Effector memory CD8-positive, alpha-beta T cell (primary cell): ENCODE data around the gene LRCOL1.

ENCODE experiments used
- ATAC-seq: fragments of 150-1000 bp; cut with Tn5 transposase; replicated peaks from 2 replicates; pipeline ENCODE4 v1.10.0; 2021; ENCODE audit warnings: mild to moderate bottlenecking, moderate library complexity
- DNase-seq, 3 experiments: peaks; one replicate each; pipeline ENCODE4 v3.0.0; 2021
- H3K27ac Mint-ChIP-seq, 2 donors: one replicate each; pipeline ENCODE4 v1.8.0; 2022; ENCODE audit warnings: mild to moderate bottlenecking in 2 of 2, mixed read lengths in 2 of 2, moderate library complexity in 2 of 2
- H3K27me3 Mint-ChIP-seq, 2 donors: one replicate each; pipeline ENCODE4 v1.8.0; 2022; ENCODE audit warnings: mixed read lengths in 2 of 2
- H3K36me3 Mint-ChIP-seq: one replicate; pipeline ENCODE4 v1.8.0; 2022; ENCODE audit warnings: mild to moderate bottlenecking, moderate library complexity, mixed read lengths; ENCODE audit not compliant: insufficient read depth
- H3K4me1 Mint-ChIP-seq, 2 donors: one replicate each; pipeline ENCODE4 v1.8.0; 2022; ENCODE audit warnings: low read depth in 2 of 2, mixed read lengths in 2 of 2
- H3K4me3 Mint-ChIP-seq, 2 donors: one replicate each; pipeline ENCODE4 v1.8.0; 2022; ENCODE audit warnings: mild to moderate bottlenecking in 2 of 2, mixed read lengths in 2 of 2, moderate library complexity in 2 of 2
- H3K9me3 Mint-ChIP-seq, 2 donors: one replicate each; pipeline ENCODE4 v1.8.0; 2022; ENCODE audit warnings: mixed read lengths in 2 of 2

Gene LRCOL1

DNA sequence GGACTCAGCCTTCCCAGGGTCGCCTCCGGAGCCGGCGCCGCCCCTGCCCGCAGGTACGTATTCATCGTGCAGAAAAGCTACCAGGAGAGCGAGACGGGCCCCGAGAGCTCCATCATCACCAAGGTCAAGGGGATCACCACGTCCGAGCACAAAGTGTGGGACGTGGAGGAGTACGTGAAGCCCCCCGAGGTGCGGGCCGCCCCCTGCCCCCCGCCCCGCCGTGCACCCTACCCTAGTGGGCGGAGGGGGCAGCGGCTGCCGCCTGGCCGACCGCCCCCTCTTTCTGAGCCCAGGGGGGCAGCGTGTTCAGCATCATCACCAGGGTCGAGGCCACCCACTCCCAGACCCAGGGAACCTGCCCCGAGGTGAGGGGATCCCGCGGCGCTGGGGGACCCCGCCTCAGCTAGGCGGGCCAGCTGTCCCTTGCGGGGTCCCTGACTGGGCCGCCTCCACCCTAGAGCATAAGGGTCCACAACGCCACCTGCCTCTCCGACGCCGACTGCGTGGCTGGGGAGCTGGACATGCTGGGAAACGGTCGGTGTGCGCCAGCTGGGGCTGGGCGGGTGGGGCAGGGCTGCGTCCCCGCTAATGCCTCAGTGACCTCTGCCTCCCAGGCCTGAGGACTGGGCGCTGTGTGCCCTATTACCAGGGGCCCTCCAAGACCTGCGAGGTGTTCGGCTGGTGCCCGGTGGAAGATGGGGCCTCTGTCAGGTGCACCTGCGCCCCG, 9.2 kb upstream of the LRCOL1 start:
- H3K27ac Mint-ChIP-seq: no peak overlapping the region
- peaks cover 31 to 39% of the 10 kb centered on the region in 2 donors for H3K27me3 Mint-ChIP-seq
- no peaks in the 10 kb centered on the region for H3K36me3 Mint-ChIP-seq
- H3K4me1 Mint-ChIP-seq: peaks cover 11 to 16% of the 10 kb centered on the region in 2 donors
- no peak overlapping the region for H3K4me3 Mint-ChIP-seq
- no peak for ATAC-seq
- DNase-seq: no peak
- no peaks in the 10 kb centered on the region for H3K9me3 Mint-ChIP-seq

DNA sequence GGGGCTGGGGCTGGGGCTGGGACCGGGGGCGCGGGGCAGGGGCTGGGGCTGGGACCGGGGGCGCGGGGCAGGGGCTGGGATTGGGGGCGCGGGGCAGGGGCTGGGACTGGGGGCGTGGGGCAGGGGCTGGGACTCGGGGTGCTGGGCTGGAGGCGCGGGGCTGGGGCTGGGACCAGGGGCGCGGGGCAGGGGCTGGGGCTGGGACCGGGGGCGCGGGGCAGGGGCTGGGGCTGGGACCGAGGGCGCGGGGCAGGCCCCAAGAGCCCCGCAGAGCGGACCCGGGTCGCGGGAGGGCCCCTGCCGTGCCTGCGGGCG, 8.6 kb upstream of the LRCOL1 start:
- Mint-ChIP-seq H3K36me3 (no peaks in the 10 kb centered on the region), H3K27ac (no peak overlapping the region), H3K9me3 (no peaks in the 10 kb centered on the region), H3K4me1 (peaks cover 11 to 16% of the 10 kb centered on the region in 2 donors), H3K27me3 (peaks cover 31 to 39% of the 10 kb centered on the region in 2 donors), H3K4me3 (no peak overlapping the region)
- ATAC-seq: no peak
- DNase-seq: no peak

DNA sequence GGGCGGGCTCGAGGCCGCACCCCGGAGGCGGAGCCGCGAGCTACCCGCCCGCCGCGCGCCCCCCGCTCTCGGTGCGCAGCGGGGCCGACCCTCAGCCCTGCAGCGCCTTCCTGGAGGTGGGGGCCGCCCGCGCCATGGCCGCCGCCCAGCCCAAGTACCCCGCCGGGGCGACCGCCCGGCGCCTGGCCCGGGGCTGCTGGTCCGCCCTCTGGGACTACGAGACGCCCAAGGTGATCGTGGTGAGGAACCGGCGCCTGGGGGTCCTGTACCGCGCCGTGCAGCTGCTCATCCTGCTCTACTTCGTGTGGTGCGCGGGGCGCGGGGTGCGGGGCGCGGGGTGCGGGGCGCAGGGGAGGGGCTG, 8.3 kb upstream of the LRCOL1 start, which contains the start of gene P2RX2:
Gene P2RX2, plus strand, starts transcription at position 94 of the 361 bp plus-strand sequence. Its CDS starts 41 bp downstream, at position 135.
- Mint-ChIP-seq H3K27me3 (peaks cover 31 to 39% of the 10 kb centered on the region in 2 donors), H3K27ac (no peak within 1 kb of the TSS)

DNA sequence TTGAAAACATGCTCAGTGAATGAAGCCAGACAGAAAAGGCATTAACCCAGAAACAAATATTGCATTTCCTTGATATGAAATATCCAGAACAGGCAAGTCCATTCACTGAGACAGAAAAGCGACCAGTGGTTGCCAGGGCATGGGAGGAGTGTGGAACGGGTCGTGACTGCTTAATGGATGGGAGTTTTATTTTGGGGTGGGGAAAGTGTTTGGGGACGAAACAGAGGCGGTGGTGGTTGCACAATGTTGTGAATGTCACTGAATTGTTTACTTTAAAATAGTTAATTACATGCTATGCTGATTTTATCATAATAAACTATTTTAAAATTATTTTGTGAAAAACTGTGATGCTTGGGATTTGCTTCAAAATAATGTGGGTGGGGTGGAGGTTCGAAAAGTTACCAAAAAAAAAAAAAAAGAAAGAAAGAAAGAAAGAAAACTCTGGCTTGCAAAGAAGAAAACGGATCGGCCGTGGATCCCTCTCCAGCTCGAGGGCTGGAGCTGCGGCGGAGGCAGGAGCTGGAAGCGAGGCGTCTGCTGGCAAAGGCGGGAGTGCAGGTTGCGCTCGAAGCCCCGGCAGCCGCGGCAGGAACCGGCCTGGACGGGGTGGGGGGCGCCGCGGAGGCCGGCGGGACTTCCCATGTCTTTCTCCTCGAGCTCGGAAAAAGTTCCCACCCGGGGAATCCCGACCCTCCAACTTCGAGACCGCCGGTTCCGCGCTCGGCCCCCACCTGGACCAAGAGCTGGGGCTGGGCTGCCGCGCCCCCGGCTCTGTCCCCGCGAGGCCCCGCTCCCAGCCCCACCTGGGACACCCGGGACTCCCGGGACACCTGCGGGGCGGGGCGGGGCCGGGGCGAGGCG, 7.7 kb upstream of the LRCOL1 start:
- peaks cover 11 to 16% of the 10 kb centered on the region in 2 donors for H3K4me1 Mint-ChIP-seq
- H3K9me3 Mint-ChIP-seq: no peaks in the 10 kb centered on the region
- DNase-seq: no peak
- peaks cover 31 to 39% of the 10 kb centered on the region in 2 donors for H3K27me3 Mint-ChIP-seq
- H3K27ac Mint-ChIP-seq: no peak overlapping the region
- ATAC-seq: no peak
- no peaks in the 10 kb centered on the region for H3K36me3 Mint-ChIP-seq
- H3K4me3 Mint-ChIP-seq: peak overlapping the region in 1 of 2 donors; percentile 29

More for the DNA sequence above, 8.3 kb upstream of the LRCOL1 start, which contains the start of gene P2RX2:
- Mint-ChIP-seq H3K9me3 (no peaks in the 10 kb centered on the region), H3K4me1 (peaks cover 11 to 16% of the 10 kb centered on the region in 2 donors), H3K4me3 (peak within 1 kb of the TSS in 1 of 2 donors; percentile 29), H3K36me3 (no peaks in the 10 kb centered on the region)
- DNase-seq (no peak), ATAC-seq (no peak)

DNA sequence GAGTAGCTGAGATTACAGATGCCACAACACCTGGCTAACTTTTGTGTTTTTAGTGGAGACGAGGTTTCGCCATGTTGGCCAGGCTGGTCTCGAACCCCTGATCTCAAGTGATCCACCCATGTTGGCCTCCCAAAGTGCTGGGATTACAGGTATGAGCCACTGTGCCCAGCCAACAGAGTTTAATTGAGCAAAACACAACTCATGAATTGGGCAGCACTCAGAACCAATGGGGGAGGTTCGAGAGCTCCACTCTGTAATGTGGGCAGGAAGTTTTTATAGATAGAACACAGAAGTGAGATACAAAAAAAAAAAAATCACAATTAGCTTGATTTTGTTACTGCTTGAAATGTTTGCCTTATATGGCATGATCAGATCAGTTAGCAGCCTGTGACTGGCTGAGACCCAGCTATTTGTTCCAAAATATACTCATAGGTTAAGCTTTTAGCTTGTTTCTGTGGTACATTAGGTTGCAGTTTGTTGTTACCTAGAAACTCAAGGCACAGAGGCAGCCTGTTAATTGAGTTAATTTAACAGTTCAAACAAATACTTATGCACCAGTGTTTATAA, 6.8 kb upstream of the LRCOL1 start:
- Mint-ChIP-seq H3K4me3 (no peak overlapping the region), H3K4me1 (peaks cover 7 to 9% of the 10 kb centered on the region in 2 donors), H3K9me3 (no peaks in the 10 kb centered on the region), H3K27ac (no peak overlapping the region), H3K36me3 (no peaks in the 10 kb centered on the region), H3K27me3 (peaks cover 31 to 39% of the 10 kb centered on the region in 2 donors)
- no peak for DNase-seq
- no peak for ATAC-seq

DNA sequence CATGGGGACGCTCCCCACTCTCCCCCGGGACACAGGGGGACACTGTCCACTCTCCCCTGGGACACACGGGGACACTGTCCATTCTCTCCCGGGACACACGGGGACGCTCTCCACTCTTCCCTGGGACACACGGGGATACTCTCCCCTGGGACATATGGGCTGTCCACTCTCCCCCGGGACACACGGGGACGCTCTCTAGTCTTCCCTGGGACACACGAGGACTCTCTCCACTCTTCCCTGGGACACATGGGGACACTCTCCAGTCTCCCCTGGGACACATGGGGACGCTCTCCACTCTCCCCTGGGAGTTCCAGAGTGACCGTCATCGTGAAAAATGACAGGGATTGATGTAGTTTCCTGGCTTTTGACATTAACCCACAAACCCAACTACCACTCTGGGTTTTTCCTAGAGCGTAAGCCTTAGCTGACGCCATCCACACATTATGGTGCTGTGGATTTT, 5.2 kb upstream of the LRCOL1 start:
- Mint-ChIP-seq H3K4me3 (no peak overlapping the region), H3K36me3 (no peaks in the 10 kb centered on the region), H3K27me3 (peaks cover 42 to 54% of the 10 kb centered on the region in 2 donors), H3K4me1 (peaks cover 7 to 9% of the 10 kb centered on the region in 2 donors), H3K9me3 (no peaks in the 10 kb centered on the region), H3K27ac (no peak overlapping the region)
- DNase-seq: no peak
- ATAC-seq: no peak

DNA sequence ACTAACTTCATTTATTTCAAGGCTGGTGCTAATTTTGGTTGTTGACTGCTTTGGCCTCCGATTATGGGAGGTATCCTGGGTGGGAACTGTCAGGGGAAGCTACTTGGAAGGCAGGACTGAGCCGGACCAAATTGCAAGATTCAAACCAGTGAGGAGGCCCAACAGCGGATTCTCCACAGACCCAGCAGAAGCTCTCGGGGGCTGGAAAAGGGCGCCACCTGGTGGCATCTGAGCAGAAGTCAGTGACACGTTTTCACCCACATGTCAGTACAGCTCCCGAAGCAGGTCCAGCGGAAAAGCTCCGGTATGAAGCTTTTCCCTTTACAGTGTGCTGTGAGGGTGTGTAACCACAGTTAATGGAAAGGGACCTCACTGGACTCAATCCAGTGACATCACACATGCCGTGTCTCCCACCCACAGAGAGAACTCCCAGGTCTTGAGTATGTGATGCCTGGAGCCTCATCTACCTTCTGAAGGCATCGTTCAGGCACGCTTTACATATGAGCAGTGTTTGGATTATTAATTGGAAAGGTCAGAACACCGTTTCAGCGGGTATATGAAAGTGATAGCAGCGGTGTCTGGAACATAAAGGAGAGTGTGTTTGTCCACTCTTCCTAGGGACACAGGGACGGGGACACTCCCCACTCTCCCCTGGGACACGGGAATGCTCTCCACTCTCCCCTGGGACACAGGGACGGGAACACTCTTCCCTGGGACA, 4.6 kb upstream of the LRCOL1 start:
- Mint-ChIP-seq H3K27ac (no peak overlapping the region), H3K27me3 (peaks cover 48 to 60% of the 10 kb centered on the region in 2 donors), H3K36me3 (no peaks in the 10 kb centered on the region), H3K4me3 (peak overlapping the region in 1 of 2 donors; percentile 19), H3K4me1 (peaks cover 7 to 11% of the 10 kb centered on the region in 2 donors), H3K9me3 (no peaks in the 10 kb centered on the region)
- DNase-seq (peak; percentile 70 to 75 (median 72)), ATAC-seq (peak; percentile 93)

DNA sequence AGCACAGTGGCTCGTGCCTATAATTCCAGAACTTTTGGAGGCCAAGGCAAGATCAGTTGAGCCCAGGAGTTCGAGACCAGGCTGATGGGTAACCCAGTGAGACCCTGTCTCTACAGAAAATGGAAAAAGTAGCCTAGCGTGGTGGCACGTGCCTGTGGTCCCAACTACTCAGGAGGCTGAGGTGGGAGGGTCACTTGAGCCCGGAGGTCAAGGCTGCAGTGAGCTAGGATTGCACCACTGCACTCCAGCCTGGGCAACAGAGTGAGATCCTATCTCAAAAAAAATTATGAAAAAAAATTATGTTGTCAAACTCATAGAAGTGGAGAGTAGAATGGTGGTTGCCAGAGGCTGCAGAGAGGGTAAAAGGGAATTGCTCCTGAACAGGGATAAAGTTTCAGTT, 3.6 kb upstream of the LRCOL1 start:
- peaks cover 7 to 11% of the 10 kb centered on the region in 2 donors for H3K4me1 Mint-ChIP-seq
- DNase-seq: no peak
- ATAC-seq: no peak
- H3K27ac Mint-ChIP-seq: no peak overlapping the region
- H3K36me3 Mint-ChIP-seq: no peaks in the 10 kb centered on the region
- H3K27me3 Mint-ChIP-seq: peaks cover 53 to 69% of the 10 kb centered on the region in 2 donors
- no peaks in the 10 kb centered on the region for H3K9me3 Mint-ChIP-seq
- H3K4me3 Mint-ChIP-seq: no peak overlapping the region

DNA sequence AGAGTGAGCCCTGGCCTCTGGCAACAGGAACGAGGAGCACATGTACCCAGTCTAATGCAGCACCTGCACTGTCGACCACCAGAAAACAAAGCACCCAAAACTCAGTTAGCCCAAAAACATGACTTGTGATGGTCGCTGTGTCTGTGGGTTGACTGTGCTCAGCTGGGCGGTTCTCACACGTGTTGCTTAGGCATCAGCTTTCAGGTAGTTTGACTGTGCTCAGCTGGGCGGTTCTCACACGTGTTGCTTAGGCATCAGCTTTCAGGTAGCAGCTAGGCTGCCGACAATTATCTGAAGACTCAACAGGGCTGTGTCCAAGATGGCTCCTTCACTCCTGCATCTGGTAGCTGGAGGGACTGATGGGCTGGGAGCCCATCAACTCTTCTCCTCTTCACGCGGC, 1.2 kb upstream of the LRCOL1 start:
- Mint-ChIP-seq H3K9me3 (no peaks in the 10 kb centered on the region), H3K27me3 (peaks cover 52 to 70% of the 10 kb centered on the region in 2 donors), H3K36me3 (no peaks in the 10 kb centered on the region), H3K4me1 (peaks cover 7 to 10% of the 10 kb centered on the region in 2 donors), H3K4me3 (no peak overlapping the region), H3K27ac (no peak overlapping the region)
- no peak for ATAC-seq
- no peak for DNase-seq

DNA sequence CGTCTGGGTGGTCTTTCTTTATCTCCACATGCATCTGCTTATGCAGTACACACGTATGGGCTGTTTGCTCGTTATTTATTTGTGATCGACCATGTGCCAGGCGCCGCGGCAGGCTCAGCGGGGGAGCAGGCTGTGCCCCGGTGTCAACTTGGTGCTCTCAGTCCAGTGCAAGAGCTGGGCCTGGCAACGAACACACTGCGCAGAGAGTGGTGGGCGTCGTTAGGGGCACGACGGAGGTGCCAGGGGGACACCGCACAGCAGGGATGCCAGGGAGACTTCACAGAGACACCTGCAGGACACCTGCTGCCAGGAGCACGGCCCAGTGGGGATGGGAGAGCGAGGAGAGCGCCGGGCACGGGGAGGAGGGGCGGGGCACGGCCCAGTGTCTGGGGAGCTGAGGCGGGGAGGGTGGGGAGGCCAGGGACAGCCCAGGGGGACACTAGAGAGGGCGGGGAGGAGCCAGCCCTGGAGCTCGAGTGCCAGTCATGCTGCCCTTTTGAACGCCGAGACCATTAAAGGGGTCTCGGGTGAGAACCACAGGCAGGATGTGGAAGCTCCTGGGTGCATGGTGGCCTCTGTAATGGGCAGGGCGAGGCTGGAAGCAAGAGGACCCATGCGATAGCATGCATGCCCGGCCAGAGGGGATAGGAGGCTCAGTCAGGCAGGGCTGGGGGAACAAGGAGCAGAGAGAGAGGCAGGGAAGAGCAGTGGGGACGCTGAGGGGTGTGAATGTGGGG, 652 bp upstream of the LRCOL1 start:
- Mint-ChIP-seq H3K4me1 (peaks cover 7 to 10% of the 10 kb centered on the region in 2 donors), H3K9me3 (no peaks in the 10 kb centered on the region), H3K27me3 (peaks cover 54 to 70% of the 10 kb centered on the region in 2 donors), H3K27ac (no peak overlapping the region), H3K4me3 (peak overlapping the region in 1 of 2 donors; percentile 36), H3K36me3 (no peaks in the 10 kb centered on the region)
- DNase-seq: no peak
- ATAC-seq: no peak

DNA sequence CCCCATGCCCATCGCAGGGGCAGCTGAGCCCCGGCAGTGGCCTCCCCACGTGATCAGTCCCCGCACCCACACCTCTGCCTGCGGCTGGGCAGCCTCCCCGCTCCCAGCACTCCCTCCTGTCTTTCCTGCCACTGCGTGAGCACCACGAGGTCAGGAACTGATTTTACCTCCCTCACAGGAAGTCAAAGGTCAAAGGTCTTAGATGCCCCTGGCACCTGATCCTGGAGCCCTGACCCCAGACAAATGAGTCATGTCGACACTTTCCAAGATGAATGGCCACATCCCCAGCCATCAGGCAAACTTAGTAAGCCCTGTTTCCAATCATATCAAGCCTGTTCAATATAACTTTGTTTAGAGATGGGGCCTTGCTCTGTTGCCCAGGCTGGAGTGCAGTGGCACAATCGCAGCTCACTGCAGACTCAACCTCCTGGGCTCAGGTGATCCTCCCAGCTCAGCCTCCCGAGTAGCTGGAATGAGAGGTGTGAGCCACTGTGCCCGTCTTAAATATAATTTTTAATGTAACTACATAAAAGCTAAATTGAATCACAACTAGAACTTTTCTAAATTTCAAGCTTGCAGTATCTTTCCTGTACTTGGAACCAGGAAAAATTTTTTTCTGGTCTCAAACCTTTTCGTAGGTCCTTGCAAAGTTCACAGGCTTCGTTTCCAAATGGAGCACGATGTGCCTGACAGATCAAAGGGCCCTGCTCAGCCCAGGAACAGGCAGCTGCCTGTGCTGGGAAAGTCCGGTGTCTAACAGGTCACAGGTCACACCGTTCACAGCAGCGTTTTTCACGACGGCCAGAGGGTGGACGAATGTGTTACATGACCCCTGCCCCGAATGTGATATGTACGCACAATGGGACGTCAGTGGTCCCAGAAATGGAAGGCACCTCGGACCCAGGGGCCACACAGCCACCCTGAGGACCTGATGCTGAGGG, 1.9 kb downstream of the LRCOL1 start:
- no peaks in the 10 kb centered on the region for H3K9me3 Mint-ChIP-seq

DNA sequence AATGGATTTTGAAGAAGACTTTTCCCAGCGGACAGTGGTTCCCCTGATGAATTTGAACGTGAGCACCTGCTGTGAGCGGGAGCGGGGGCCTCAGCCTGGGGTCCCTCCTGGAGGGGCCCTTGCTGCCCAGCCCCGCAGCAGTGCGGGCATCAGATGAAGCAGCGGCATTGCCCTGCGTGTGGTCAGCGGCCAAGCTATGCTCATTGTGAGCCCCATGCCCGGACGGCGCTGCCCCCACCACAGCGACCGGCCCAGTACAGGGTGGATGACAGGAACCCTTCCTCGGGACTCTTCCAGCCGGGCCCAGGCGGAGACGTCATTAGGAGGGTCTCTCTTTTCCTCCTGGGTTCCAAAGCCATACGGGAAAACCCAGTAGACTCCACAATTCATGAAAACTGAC, 3.5 kb downstream of the LRCOL1 start:
- ATAC-seq (no peak), DNase-seq (no peak)
- Mint-ChIP-seq H3K27ac (no peak overlapping the region), H3K4me1 (peaks cover 0 to 8% of the 10 kb centered on the region in 2 donors), H3K27me3 (peaks cover 62 to 87% of the 10 kb centered on the region in 2 donors), H3K4me3 (no peak overlapping the region), H3K9me3 (no peaks in the 10 kb centered on the region), H3K36me3 (no peaks in the 10 kb centered on the region)

More for the DNA sequence above, 1.9 kb downstream of the LRCOL1 start:
- H3K27me3 Mint-ChIP-seq: peaks cover 51 to 73% of the 10 kb centered on the region in 2 donors
- no peak for ATAC-seq
- DNase-seq: no peak
- peaks cover 0 to 5% of the 10 kb centered on the region in 2 donors for H3K4me1 Mint-ChIP-seq
- no peak overlapping the region for H3K4me3 Mint-ChIP-seq
- no peak overlapping the region for H3K27ac Mint-ChIP-seq
- H3K36me3 Mint-ChIP-seq: no peaks in the 10 kb centered on the region
